IMR-90 (cell line): Measurements from ENCODE around the gene ASB4. TPM values are rescaled to one million over a fixed set of nuclear protein-coding genes. Genes with fewer than 3 reads are reported as not detected.

ENCODE experiments used
- ATAC-seq: fragments of 200-7000 bp; cut with Tn5 transposase; 2 replicates; pipeline ENCODE4 v1.9.1; 2020; ENCODE audit warnings: low read depth, mild to moderate bottlenecking, moderate library complexity
- BruUV-seq: library from RNA; stranded (reverse); fragments of 400-500 nt; replicated peaks from 2 replicates; lab custom pipeline; 2021; lab: Mats Ljungman, UMichigan
- CTCF ChIA-PET: fragments of 300-600 bp; formaldehyde crosslinking; extraction: SDS; loops from one replicate; lab custom pipeline; 2021; ENCODE audit warnings: antibody characterized with exemption; lab: Yijun Ruan, JAX
- POLR2A ChIA-PET: fragments of 300-600 bp; sonication (Branson Sonifier 250); formaldehyde crosslinking; loops from one replicate; lab custom pipeline; 2022; ENCODE audit warnings: antibody characterized with exemption; ENCODE audit not compliant: unreplicated experiment; lab: Charles Lee
- DNase-seq: peaks from one replicate; pipeline ENCODE4 v3.0.0; 2013
- H2AFZ ChIP-seq: replicated peaks from 2 replicates; pipeline ENCODE3; 2013; ENCODE audit warnings: low read length, mild to moderate bottlenecking; ENCODE audit not compliant: poor library complexity
- H2AK5ac ChIP-seq: 2 replicates; pipeline ENCODE4 v1.6.1; 2013; ENCODE audit warnings: low read depth, low read length, inconsistent platforms
- H2AK9ac ChIP-seq: replicated peaks from 2 replicates; pipeline ENCODE3; 2013; ENCODE audit warnings: mild to moderate bottlenecking, low read depth, low read length, moderate library complexity; ENCODE audit not compliant: poor library complexity
- H2BK120ac ChIP-seq: 2 replicates; pipeline ENCODE4 v1.6.1; 2013; ENCODE audit warnings: low read depth, low read length, inconsistent platforms
- H2BK15ac ChIP-seq: 3 replicates; pipeline ENCODE4 v1.6.1; 2013; ENCODE audit warnings: low read depth, low read length, inconsistent platforms
- H2BK20ac ChIP-seq: 2 replicates; pipeline ENCODE4 v1.6.1; 2013; ENCODE audit warnings: low read depth, mild to moderate bottlenecking, inconsistent platforms, low read length, moderate library complexity
- H2BK5ac ChIP-seq: 2 replicates; pipeline ENCODE4 v1.6.1; 2013; ENCODE audit warnings: mild to moderate bottlenecking, low read depth, low read length, inconsistent platforms; ENCODE audit not compliant: poor library complexity, severe bottlenecking
- H3K14ac ChIP-seq: replicated peaks from 2 replicates; pipeline ENCODE4 v1.6.1; 2013; ENCODE audit warnings: low read depth, low read length, inconsistent platforms
- H3K18ac ChIP-seq: 2 replicates; pipeline ENCODE4 v1.6.1; 2013; ENCODE audit warnings: low read depth, low read length, control low read depth
- H3K23ac ChIP-seq: 2 replicates; pipeline ENCODE4 v1.6.1; 2013; ENCODE audit warnings: low read depth, low read length, inconsistent platforms
- H3K27ac ChIP-seq: 2 replicates; pipeline ENCODE4 v1.5.1; 2013; ENCODE audit warnings: mild to moderate bottlenecking, control low read depth, low read length; ENCODE audit not compliant: insufficient read depth
- H3K27me3 ChIP-seq: 2 replicates; pipeline ENCODE4 v1.6.1; 2013; ENCODE audit warnings: low read length; ENCODE audit not compliant: control insufficient read depth, insufficient read depth
- H3K36me3 ChIP-seq: 2 replicates; pipeline ENCODE4 v1.6.1; 2013; ENCODE audit warnings: low read length, mixed read lengths; ENCODE audit not compliant: control insufficient read depth, insufficient read depth
- H3K4ac ChIP-seq: 2 replicates; pipeline ENCODE4 v1.6.1; 2013; ENCODE audit warnings: low read depth, low read length, inconsistent platforms
- H3K4me1 ChIP-seq: 2 replicates; pipeline ENCODE4 v1.6.1; 2013; ENCODE audit warnings: low read length, mixed read lengths; ENCODE audit not compliant: control insufficient read depth, insufficient read depth
- H3K4me2 ChIP-seq: 2 replicates; pipeline ENCODE4 v1.6.1; 2013; ENCODE audit warnings: low read depth, mild to moderate bottlenecking, control low read depth, low read length, moderate library complexity
- H3K4me3 ChIP-seq: 2 replicates; pipeline ENCODE4 v1.5.1; 2013; ENCODE audit warnings: low read depth, mild to moderate bottlenecking, control low read depth, low read length, moderate library complexity; ENCODE audit not compliant: insufficient read depth
- H3K56ac ChIP-seq: 2 replicates; pipeline ENCODE4 v1.6.1; 2013; ENCODE audit warnings: low read length, inconsistent platforms; ENCODE audit not compliant: insufficient read depth; ENCODE audit errors: extremely low read depth
- H3K79me1 ChIP-seq, 2 experiments: 2 replicates each; pipeline ENCODE4 v1.6.1; 2013; ENCODE audit warnings: low read length in 2 of 2, inconsistent platforms in 1 of 2, low read depth in 1 of 2
- H3K9ac ChIP-seq: 2 replicates; pipeline ENCODE4 v1.6.1; 2013; ENCODE audit warnings: low read depth, low read length, control low read depth
- H3K9me1 ChIP-seq: 2 replicates; pipeline ENCODE4 v1.6.1; 2013; ENCODE audit warnings: low read length, inconsistent platforms; ENCODE audit not compliant: insufficient read depth
- H3K9me3 ChIP-seq: 2 replicates; pipeline ENCODE4 v1.6.1; 2013; ENCODE audit warnings: low read length; ENCODE audit not compliant: control insufficient read depth, insufficient read depth
- H4K20me1 ChIP-seq: 2 replicates; pipeline ENCODE4 v1.6.1; 2013; ENCODE audit warnings: low read length, inconsistent platforms; ENCODE audit not compliant: insufficient read depth
- H4K5ac ChIP-seq: 2 replicates; pipeline ENCODE4 v1.6.1; 2013; ENCODE audit warnings: mild to moderate bottlenecking, low read depth, low read length, control low read depth
- H4K8ac ChIP-seq, 2 experiments: 2 replicates each; pipeline ENCODE4 v1.6.1; 2013; ENCODE audit warnings: low read depth in 2 of 2, low read length in 2 of 2, control low read depth in 1 of 2, inconsistent platforms in 1 of 2
- H4K91ac ChIP-seq: 2 replicates; pipeline ENCODE4 v1.6.1; 2013; ENCODE audit warnings: low read depth, low read length, inconsistent platforms; ENCODE audit not compliant: insufficient read depth
- POLR2A ChIP-seq: IDR thresholded peaks from 2 replicates; pipeline ENCODE4 v1.6.1; 2012; ENCODE audit warnings: mild to moderate bottlenecking, low read depth, low read length
- RFX5 ChIP-seq: IDR thresholded peaks from 2 replicates; pipeline ENCODE4 v1.8.0; 2012; ENCODE audit warnings: low read depth, mild to moderate bottlenecking, low read length, moderate library complexity
- WGBS, 2 experiments: methylation state at CpG; one replicate each; pipeline versions ENCODE4 v1.1.5 to v1.1.7; 2013; ENCODE audit warnings: missing lambda C conversion rate in 2 of 2; ENCODE audit not compliant: insufficient read length in 1 of 2; ENCODE audit errors: extremely low coverage in 2 of 2; 5-methylcytosine and 5-hydroxymethylcytosine counted together
- dilution Hi-C: fragments of 300-500 bp; cut with HindIII; formaldehyde crosslinking; loops from one replicate; pipeline ENCODE4 v1.14.3; 2018; ENCODE audit warnings: low sequenced_read_pairs; ENCODE audit not compliant: unreplicated experiment
- in situ Hi-C: fragments of 300-500 bp; cut with MboI; formaldehyde crosslinking; loops from 3 replicates; pipeline ENCODE4 v1.14.3; 2019; ENCODE audit warnings: low sequenced_read_pairs, inconsistent platforms, mixed read lengths
- intact Hi-C: fragments of 100-400 bp; cut with micrococcal nuclease; formaldehyde crosslinking; loops from 2 replicates; pipeline ENCODE4 v1.10.0; 2022
- polyA plus RNA-seq, 3 experiments: library from polyadenylated mRNA; depleted of rRNA; stranded (reverse); fragments of >200 nt; gene quantifications; 2 replicates each; pipeline ENCODE4 v1.2.3, GENCODE V29; 2012; ENCODE audit warnings: low replicate concordance in 1 of 3
- total RNA-seq: library from RNA; depleted of rRNA; stranded (reverse); fragments of >200 nt; gene quantifications from 2 replicates; pipeline ENCODE4 v1.2.3, GENCODE V29; 2012

ASB4 gene
- total and polyA plus RNA-seq, 2 of the 4 experiments (the other 2 are of a cell fraction), result not detected

DNA sequence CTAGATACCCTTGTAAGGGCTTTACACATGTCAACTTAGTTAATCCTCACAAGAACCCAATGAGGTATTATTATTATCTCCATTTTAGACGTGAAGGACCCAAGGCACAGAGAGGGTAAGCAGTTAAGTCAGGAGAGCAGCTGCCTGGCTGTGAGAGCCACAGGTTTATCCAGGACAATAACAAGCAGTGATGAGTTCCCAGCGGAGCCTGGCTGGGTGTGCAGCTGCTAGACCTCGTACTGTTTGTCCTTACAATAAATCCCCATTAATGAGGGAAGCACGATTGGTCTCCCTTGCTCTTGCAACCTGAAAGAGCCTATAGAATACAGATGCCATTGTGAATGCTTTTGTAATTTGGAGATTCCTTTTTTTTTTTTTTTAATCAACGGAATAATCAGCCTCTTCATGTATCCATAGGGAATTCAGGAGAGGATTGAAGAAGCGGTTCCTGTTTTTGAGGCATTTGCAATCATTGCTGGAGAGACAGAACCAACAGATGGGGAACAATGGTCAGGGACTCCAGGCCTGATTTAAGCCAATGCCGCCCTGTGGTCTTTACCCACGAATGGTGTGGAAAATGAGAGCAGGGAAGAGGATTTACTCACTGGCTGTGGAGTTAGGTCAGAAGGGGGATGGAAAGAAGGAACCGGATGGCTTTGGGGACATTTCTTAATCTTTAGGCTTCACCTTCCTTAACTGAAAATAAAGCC is 12.3 kb upstream of the ASB4 start:
- H3K9me3 ChIP-seq, result no peaks in the 10 kb centered on the region
- no peak overlapping the region for H4K8ac ChIP-seq
- H3K23ac ChIP-seq, result no peak overlapping the region
- H4K91ac ChIP-seq, result no peak overlapping the region
- ATAC-seq (no peak), DNase-seq (no peak)
- H2BK5ac ChIP-seq, result no peak overlapping the region
- TF ChIP-seq POLR2A, result no peak
- no peak for TF ChIP-seq RFX5
- no peak overlapping the region for H3K4me2 ChIP-seq
- peaks cover 17% of the 10 kb centered on the region for H3K27me3 ChIP-seq
- H4K5ac ChIP-seq, result no peak overlapping the region
- no TSS peak for BruUV-seq
- no peak overlapping the region for H3K56ac ChIP-seq
- no peak overlapping the region for H2AK9ac ChIP-seq
- no peak overlapping the region for H3K27ac ChIP-seq
- H3K36me3 ChIP-seq, result no peaks in the 10 kb centered on the region
- H3K9ac ChIP-seq, result no peak overlapping the region
- H2BK15ac ChIP-seq, result no peak overlapping the region
- no peaks in the 10 kb centered on the region for H4K20me1 ChIP-seq
- no peaks in the 10 kb centered on the region for H3K4me1 ChIP-seq
- CTCF ChIA-PET, result no interaction called here
- POLR2A ChIA-PET, result no interaction called here
- no peak overlapping the region for H2BK20ac ChIP-seq
- H3K4ac ChIP-seq, result no peak overlapping the region
- no peak overlapping the region for H3K18ac ChIP-seq
- H2AK5ac ChIP-seq, result no peak overlapping the region
- no peak overlapping the region for H2BK120ac ChIP-seq
- no peaks in the 10 kb centered on the region for H3K79me1 ChIP-seq
- no peak overlapping the region for H2AFZ ChIP-seq
- WGBS, 2 experiments, result 100% methylated on average over 1 of the region's 9 CpGs; no CpG with 5 or more reads in 1 of the 2 experiments
- no peak overlapping the region for H3K4me3 ChIP-seq
- no peak overlapping the region for H3K14ac ChIP-seq
- intact Hi-C loops (no loop called here), dilution Hi-C loops (no loop called here), in situ Hi-C loops (loop anchor here (10.0 kb wide), 2 partner anchors 279 to 1019 kb away; no protein-coding TSS in a partner anchor)
- no peaks in the 10 kb centered on the region for H3K9me1 ChIP-seq
